Measurements from ENCODE around the gene GPX1. TPM values are rescaled to one million over a fixed set of nuclear protein-coding genes. Genes with fewer than 3 reads are reported as not detected.

GPX1 gene
- total and polyA plus RNA-seq, 2 donors (not counting 1 experiment from before 2014, with no cell fraction given) = 79.5 to 180 TPM

DNA sequence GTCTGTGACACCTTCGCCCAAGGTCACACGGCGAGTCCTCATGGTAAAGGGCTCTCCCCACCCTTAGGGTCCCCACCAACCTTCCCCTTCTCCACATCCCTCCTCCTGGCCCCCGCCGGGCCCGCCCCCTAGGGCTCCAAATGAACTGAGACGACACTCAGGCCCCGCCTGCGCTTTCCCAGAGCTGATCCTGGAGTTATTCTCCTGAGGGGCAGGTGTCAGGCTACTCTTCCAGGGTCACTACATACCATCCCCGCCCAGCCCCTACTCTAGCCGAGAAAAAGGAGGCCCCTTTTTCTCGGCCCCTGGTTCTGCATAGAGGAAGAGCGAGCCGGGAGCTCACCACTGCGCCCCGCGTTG is 18.6 kb downstream of the GPX1 start:
- WGBS (ENCODE audit: insufficient coverage) = under 1% methylated on average over 16 of the region's 17 CpGs
- Histone ChIP-seq H3K79me2 (ENCODE audit: control insufficient read depth, insufficient read depth, low read length) (peaks cover 65% of the 10 kb centered on the region), H3K9me3 (ENCODE audit: control extremely low read depth in 1 of 3, control insufficient read depth in 2 of 3, insufficient read depth in 1 of 3, low read length in 2 of 3) (no peaks in the 10 kb centered on the region), H3K4me2 (replicated peaks; ENCODE audit: low read depth, low read length, poor library complexity, severe bottlenecking) (peak overlapping the region; percentile 75), H3K27me3 (replicated peaks in 1 of 4; ENCODE audit: control extremely low read depth in 1 of 4, control insufficient read depth in 3 of 4, insufficient read depth in 4 of 4, low read length in 3 of 4) (no peaks in the 10 kb centered on the region), H3K27ac (ENCODE audit: low read length in 2 of 2) (peak overlapping the region; percentile 96 to 99), H3K4me3 (ENCODE audit: control extremely low read depth in 1 of 5, extremely low read depth in 1 of 5, insufficient read depth in 1 of 5, low read depth in 2 of 5, low read length in 4 of 5) (peak overlapping the region; percentile 82 to 96 (median 90)), H3K9ac (ENCODE audit: low read length) (peak overlapping the region; percentile 74), H2AFZ (ENCODE audit: insufficient read depth, low read depth, low read length, poor library complexity, severe bottlenecking) (peak overlapping the region; percentile 69), H3K36me3 (replicated peaks in 1 of 2; ENCODE audit: control extremely low read depth in 1 of 2, control insufficient read depth in 1 of 2, extremely low read depth in 1 of 2, insufficient read depth in 2 of 2, low read length in 1 of 2) (peaks cover 6 to 22% of the 10 kb centered on the region in 2 experiments), H3K4me1 (ENCODE audit: control insufficient read depth in 2 of 2, insufficient read depth in 2 of 2, low read length in 2 of 2) (peaks cover 55 to 64% of the 10 kb centered on the region in 2 donors), H4K20me1 (ENCODE audit: control insufficient read depth, insufficient read depth, low read length, poor library complexity, severe bottlenecking) (peaks cover 12% of the 10 kb centered on the region)
- Mint-ChIP-seq H3K27ac (peak overlapping the region; percentile 97), H3K27me3 (no peaks in the 10 kb centered on the region), H3K4me3 (peak overlapping the region; percentile 83), H3K4me1 (peaks cover 49% of the 10 kb centered on the region), H3K9me3 (ENCODE audit: insufficient read depth) (no peaks in the 10 kb centered on the region)
- no peak for DNase-seq
- ATAC-seq (ENCODE audit: low read depth) = no peak
- ChIA-PET POLR2A (interaction anchor here (0.6 to 3.5 kb wide), 17 partner anchors 12 to 493 kb away, joined by 3 to 47 read pairs (median 7); partner anchors contain the start of genes DAG1, GPX1, NDUFAF3 and NICN1), CTCF (interaction anchor here (0.9 to 6.7 kb wide), 21 partner anchors 12 to 352 kb away, joined by 3 to 137 read pairs (median 4); partner anchors contain the start of genes AMT, DAG1, GPX1 and KLHDC8B)
- intact Hi-C loops (cut with micrococcal nuclease) = no loop called here
- TF ChIP-seq, protein P1, sequence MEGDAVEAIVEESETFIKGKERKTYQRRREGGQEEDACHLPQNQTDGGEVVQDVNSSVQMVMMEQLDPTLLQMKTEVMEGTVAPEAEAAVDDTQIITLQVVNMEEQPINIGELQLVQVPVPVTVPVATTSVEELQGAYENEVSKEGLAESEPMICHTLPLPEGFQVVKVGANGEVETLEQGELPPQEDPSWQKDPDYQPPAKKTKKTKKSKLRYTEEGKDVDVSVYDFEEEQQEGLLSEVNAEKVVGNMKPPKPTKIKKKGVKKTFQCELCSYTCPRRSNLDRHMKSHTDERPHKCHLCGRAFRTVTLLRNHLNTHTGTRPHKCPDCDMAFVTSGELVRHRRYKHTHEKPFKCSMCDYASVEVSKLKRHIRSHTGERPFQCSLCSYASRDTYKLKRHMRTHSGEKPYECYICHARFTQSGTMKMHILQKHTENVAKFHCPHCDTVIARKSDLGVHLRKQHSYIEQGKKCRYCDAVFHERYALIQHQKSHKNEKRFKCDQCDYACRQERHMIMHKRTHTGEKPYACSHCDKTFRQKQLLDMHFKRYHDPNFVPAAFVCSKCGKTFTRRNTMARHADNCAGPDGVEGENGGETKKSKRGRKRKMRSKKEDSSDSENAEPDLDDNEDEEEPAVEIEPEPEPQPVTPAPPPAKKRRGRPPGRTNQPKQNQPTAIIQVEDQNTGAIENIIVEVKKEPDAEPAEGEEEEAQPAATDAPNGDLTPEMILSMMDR (IDR thresholded peaks at IDR 0.05) = no peak
- TF ChIP-seq EZH2 (IDR thresholded peaks at IDR 0.05; ENCODE audit: borderline replicate concordance, insufficient read depth, low read depth, low read length, poor library complexity, severe bottlenecking) = no peak

DNA sequence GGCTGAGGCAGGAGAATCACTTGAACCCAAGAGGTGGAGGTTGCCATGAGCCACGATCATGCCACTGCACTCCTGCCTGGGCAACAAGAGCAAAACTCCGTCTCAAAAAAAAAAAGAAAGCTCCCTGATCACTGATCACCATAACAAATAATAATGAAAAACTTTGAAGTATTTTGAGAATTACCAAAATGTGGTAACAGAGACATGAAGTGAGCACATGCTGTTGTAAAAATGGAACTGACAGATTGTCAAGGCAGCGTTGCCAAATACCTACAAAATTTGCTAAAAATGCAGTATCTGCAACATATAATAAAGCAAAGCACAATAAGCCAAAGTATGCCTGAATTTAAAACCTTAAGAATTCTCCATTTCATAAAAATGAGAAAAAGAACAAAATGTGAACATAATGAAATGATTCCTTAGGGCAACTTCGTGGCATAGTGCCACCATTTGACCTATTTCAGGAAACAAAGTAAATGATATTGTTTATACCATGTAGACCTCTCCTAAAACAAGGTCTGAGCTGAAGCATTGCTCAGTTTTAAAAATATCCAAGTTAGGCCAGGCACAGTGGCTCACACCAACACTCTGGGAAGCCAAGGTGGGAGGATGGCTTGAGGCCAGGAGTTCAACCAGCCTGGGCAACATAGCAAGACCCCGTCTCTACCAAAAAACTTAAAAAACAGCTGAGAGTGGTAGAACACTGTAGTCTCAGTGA is 24.1 kb downstream of the GPX1 start:
- Mint-ChIP-seq H3K4me1 (peaks cover 9% of the 10 kb centered on the region), H3K27ac (no peak overlapping the region), H3K4me3 (no peak overlapping the region), H3K27me3 (no peaks in the 10 kb centered on the region), H3K9me3 (ENCODE audit: insufficient read depth) (no peaks in the 10 kb centered on the region)
- Histone ChIP-seq H3K4me2 (replicated peaks; ENCODE audit: low read depth, low read length, poor library complexity, severe bottlenecking) (no peak overlapping the region), H2AFZ (ENCODE audit: insufficient read depth, low read depth, low read length, poor library complexity, severe bottlenecking) (no peak overlapping the region), H4K20me1 (ENCODE audit: control insufficient read depth, insufficient read depth, low read length, poor library complexity, severe bottlenecking) (peaks cover 12% of the 10 kb centered on the region), H3K27ac (ENCODE audit: low read length in 2 of 2) (no peak overlapping the region), H3K79me2 (ENCODE audit: control insufficient read depth, insufficient read depth, low read length) (peaks cover 95% of the 10 kb centered on the region), H3K27me3 (replicated peaks in 1 of 4; ENCODE audit: control extremely low read depth in 1 of 4, control insufficient read depth in 3 of 4, insufficient read depth in 4 of 4, low read length in 3 of 4) (no peaks in the 10 kb centered on the region), H3K4me3 (ENCODE audit: control extremely low read depth in 1 of 5, extremely low read depth in 1 of 5, insufficient read depth in 1 of 5, low read depth in 2 of 5, low read length in 4 of 5) (no peak overlapping the region), H3K36me3 (replicated peaks in 1 of 2; ENCODE audit: control extremely low read depth in 1 of 2, control insufficient read depth in 1 of 2, extremely low read depth in 1 of 2, insufficient read depth in 2 of 2, low read length in 1 of 2) (peaks cover 27 to 56% of the 10 kb centered on the region in 2 experiments), H3K9me3 (ENCODE audit: control extremely low read depth in 1 of 3, control insufficient read depth in 2 of 3, insufficient read depth in 1 of 3, low read length in 2 of 3) (no peaks in the 10 kb centered on the region), H3K9ac (ENCODE audit: low read length) (no peak overlapping the region), H3K4me1 (ENCODE audit: control insufficient read depth in 2 of 2, insufficient read depth in 2 of 2, low read length in 2 of 2) (peaks cover 11 to 13% of the 10 kb centered on the region in 2 donors)
- ChIA-PET CTCF (interaction anchor here (1.0 to 6.7 kb wide), 3 partner anchors 114 to 169 kb away, joined by 3 to 137 read pairs (median 7); no protein-coding TSS in a partner anchor), POLR2A (interaction anchor here (0.6 kb wide), 1 partner anchor 17 kb away, joined by 3 read pairs; no protein-coding TSS in a partner anchor)
- TF ChIP-seq, protein P1 (IDR thresholded peaks at IDR 0.05) = no peak
- TF ChIP-seq EZH2 (IDR thresholded peaks at IDR 0.05; ENCODE audit: borderline replicate concordance, insufficient read depth, low read depth, low read length, poor library complexity, severe bottlenecking) = no peak
- intact Hi-C loops (cut with micrococcal nuclease) = no loop called here
- WGBS (ENCODE audit: insufficient coverage) = no CpG with 5 or more reads among the region's 5 CpGs
- ATAC-seq (ENCODE audit: low read depth) (no peak), DNase-seq (no peak)
